ENCODE results near the gene FRAT2.
A peak's percentile ranks its signal among the peaks of the same experiment; 100 is the strongest.

FRAT2 gene, protein sequence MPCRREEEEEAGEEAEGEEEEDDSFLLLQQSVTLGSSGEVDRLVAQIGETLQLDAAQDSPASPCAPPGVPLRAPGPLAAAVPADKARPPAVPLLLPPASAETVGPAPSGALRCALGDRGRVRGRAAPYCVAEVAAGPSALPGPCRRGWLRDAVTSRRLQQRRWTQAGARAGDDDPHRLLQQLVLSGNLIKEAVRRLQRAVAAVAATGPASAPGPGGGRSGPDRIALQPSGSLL

DNA sequence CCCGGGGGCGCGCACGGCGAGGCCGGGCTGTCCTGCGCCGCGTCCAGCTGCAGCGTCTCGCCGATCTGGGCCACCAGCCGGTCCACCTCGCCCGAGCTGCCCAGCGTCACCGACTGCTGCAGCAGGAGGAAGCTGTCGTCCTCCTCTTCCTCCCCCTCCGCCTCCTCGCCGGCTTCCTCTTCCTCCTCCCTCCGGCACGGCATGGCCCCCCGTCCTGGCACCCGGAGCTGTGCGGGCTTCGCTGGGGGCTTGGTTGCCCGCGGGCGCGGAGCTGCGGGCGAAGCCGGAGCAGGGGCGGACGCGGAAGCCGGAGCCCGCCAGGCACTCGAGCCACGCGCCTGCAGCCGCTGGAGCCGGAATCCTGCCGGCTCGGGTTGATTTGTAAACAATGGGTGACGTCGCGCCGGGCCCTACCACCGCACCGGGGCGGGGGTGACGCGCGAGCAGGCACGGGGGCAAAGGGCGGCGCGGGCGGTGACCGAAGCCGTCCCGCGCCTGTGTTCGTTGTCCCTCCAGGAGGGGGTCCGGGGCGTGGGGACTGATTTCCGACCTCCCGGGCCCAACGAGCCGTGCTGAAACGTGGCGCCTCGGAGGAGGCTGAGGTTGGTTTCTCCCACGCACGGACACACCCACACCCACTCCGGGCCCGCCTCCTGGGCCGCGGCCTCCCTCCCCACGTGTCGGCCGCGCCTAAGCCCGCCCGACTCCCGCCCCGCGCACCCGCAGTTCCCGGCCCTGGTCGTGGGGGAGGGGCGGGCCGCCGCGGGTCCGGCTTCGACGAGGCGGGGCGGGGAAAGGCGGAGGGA, at the start of gene FRAT2:
Gene FRAT2 (minus strand): TSS at position 360 of the 806 bp plus-strand sequence. CDS start 157 bp downstream, at position 203.
- peak; percentile 87 for DNase-seq

DNA sequence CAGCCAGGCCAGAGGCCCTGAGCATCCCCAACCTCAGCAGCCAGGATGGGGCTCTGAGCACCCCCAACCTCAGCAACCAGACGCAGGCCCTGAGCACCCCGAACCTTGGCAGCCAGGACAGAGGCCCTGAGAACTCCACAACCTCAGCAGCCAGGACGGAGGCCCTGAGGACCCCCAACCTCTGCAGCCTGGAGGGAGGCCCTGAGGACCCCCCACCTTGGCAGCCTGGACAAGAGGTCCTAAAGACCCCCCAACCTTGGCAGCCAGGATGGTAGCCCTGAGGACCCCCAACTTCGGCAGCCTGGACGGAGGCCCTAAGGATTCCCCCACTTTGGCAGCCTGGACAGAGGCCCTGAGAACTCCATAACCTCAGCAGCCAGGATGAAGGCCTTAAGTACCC, 49.6 kb upstream of the FRAT2 start:
- no peak for DNase-seq

GRCh38 chr10:97383159-97383558, 48.6 kb upstream of the FRAT2 start:
- no peak for DNase-seq

DNA sequence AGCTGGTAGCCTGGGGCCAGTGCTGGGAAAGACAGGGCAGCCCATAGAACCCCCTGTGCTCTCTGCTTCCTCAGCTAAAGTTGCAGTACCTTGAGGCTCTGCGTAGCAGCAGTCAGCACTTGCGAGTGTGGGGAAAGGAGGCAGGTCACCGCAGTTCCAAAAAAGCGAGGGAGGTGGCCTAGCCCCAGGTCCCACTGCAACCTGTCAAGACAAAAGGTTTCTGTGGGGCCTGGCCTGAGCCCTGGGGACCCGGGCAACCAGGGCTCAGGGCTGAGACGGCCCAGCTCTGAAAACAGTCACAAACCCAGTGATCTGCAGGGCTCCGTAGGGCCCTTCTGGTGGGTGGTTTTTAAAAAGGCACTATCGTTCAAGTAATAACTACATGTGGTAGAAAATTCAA, 47.1 kb upstream of the FRAT2 start:
- DNase-seq, result no peak

GRCh38 chr10:97380516-97380915, 46.0 kb upstream of the FRAT2 start:
- no peak for DNase-seq

- DNase-seq, result no peak
Observed at GRCh38 chr10:97378933-97379921, 44.7 kb upstream of the FRAT2 start.

DNA sequence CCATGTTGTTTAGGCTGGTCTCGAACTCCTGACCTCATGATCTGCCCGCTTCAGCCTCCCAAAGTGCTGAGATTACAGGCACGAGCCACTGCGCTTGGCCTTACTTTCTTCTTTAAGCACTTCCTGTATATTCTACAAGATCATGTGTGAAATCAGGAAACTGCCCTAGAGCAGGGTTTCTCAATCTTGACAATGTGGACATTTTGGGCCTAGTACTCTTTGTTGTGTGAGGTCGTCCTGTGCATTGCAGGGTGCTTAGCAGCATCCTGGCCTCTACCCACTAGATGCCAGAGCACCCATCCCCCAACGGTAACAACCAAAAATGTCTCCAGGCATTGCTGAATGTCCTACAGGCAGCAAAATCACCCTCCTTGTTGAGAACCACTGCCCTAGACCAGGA, 41.9 kb upstream of the FRAT2 start:
- no peak for DNase-seq

DNA sequence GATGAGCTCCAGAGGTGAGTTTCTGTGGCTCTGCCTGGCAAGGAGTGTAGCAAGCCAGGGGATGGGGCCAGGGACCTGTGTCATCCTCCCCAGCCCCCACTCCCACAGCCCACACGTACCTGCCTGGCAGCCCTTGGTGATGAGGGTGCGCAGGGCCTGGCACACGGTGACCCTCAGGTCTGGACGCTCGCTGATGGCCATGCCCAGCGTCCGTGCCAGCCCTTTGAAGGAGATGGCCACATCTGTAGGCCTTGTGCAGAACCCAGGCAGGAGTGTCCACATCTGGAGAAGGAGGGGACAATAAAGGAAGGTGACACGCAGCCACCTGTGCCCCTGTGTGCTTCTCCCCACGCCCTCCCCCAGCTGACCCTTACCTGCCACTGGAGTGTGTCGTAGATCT, 38.9 kb upstream of the FRAT2 start:
- DNase-seq, result no peak

DNA sequence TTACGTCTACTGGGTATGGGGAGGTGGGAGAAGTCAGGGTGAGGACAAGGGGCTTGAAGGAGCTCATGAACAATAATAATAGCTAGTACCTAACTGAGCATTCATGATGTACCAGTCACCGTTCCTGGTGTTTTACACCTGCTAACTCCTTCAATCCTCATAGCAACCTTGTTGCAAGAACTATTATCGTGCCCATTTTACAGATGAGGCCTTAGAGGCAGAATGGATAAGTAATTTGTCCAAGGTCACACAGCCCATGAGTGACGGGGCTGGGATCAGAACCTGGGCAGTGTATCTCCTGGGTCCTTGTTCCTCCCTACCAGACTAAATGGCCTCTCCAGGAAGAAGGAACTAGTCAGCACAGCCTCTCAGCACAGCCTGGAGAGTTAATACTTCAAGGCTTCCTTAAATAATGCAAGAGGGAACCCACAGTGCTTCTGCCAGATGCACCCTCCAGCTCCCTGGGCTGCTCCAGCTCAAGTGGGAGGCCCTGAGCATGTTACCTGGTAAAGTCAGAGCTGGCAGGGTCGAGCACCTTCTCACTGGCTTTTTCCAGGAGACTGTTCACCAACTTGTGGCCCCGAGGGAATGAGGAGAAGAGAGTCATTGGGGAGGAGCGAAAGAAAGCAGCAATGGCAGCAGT, 37.8 kb upstream of the FRAT2 start:
- DNase-seq, result no peak

DNA sequence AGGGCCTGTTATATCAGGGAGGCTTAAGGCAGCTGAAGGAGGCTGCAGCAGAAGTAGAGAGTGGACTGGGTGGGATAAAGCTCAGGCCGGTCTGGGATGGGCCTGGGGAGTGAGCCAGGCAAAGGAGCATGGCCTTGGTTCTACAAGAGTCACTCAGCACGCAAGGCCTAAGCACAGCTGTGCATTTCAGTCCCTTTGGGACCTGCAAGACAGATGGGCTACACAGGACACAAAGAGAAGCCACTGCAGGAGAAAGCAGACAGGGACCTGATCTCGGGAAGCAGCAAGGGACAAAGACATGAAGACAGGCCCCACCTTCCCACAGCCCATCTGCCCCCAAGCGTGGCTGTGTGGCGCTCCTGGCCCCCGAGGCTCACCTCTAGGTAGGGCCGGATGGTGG, 37.2 kb upstream of the FRAT2 start:
- DNase-seq, result no peak

DNA sequence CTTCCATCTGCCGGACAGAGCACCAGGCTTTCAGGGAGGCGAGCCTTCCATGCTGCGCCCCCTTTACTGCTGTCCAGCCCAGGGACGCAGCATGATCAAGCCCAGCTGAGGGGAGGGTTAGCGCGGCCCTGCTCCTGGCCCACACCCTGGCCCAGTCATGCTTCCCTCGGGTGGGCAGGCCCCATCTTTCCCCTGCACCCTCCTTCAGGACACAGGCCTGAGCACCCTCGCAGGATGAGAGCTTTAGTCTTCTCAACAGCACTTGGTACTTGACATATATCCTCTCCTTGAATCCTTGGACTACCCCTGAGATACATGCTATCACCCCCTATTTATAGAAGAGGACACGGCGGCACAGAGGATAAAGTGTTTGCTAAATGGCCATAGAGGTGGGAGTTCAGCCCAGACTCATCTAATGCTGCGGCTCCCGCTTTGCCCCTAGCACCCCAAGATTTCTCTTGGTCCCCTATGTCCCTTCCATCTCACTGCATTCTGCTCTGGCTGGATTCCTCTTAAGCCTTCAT, 32.7 kb upstream of the FRAT2 start:
- DNase-seq, result no peak

DNA sequence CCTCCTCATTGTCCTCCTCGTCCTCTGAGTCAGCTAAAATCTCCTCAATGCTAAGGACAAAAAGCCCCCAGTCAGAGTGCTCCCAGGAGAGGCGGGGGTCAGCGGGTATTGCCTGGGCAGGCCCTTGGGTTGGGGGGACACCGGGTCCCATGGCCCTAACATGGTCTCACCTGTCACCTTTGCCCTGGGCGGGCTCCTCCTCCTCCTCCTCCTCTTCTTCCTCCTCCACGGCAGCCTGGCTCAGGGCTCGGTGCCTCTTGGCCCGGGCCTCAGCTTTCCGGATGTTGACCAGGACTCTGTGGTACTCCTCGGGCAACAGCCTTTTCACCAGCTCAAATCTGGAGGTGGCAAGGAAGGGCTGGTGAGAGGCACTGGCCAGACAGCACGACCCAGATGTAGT, 32.0 kb upstream of the FRAT2 start:
- no peak for DNase-seq

GRCh38 chr10:97365761-97366351, 31.3 kb upstream of the FRAT2 start:
- no peak for DNase-seq

DNA sequence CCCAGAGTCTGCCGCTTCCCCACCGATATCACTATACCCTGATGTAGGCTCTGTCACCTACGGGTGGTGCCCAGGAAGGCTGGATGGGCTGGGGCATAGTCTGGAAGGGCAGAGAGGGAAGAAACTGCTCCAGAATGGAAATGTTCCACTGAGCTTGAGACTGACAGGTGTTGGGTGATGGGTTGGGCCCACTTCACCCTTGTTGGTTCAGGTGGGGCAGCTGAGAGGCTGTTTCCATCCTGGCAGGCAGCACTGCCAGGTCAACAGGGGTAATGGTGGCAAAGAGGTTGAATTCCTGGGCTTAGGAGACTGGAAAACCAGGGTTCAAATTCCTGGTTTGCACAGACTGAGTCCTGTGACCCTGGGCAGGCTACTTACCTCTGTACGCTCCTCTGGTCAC, 28.5 kb upstream of the FRAT2 start:
- no peak for DNase-seq

- DNase-seq, result no peak
Observed at GRCh38 chr10:97362310-97363033, 27.9 kb upstream of the FRAT2 start.

GRCh38 chr10:97361537-97361901, 27.0 kb upstream of the FRAT2 start:
- DNase-seq, result no peak

DNA sequence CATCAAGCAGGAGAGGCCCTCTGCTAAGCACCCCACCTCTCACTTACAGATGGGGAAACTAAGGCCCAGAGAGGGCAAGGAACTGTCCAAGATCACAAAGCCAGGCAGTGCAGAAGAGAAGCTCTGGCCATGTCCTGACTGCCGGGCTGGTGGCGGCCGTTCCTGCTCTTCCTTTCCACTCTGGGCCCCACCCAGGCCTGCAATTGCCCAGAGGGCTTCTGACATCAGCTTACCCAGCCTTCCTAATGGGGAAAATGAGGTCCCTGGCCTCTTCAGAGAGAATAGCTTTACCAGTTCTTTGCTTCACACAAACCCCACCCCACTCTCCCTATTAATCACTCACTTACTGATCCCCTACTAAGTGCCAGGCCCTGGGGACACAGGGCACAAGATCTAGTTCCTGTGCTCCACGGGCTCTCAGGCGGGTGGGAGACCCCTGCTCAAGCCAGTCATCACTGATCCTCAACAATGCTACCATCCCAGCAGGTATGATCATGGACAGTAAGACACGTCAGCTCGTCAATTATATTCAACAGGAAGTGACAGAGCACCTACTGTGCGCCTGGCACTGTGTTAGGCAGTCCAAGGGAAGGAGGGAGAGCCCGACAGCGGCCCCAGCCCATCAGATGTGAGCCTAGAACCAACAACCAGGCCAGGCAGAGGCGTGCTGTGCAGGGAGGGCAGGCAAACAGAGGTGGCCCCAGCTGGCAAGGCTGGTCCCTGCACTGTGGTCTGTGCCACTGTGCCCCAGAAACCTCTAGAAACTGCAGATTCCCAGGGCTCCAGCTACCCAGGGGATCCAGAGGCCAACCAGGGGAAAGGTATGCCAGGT, 26.4 kb upstream of the FRAT2 start:
- no peak for DNase-seq

DNA sequence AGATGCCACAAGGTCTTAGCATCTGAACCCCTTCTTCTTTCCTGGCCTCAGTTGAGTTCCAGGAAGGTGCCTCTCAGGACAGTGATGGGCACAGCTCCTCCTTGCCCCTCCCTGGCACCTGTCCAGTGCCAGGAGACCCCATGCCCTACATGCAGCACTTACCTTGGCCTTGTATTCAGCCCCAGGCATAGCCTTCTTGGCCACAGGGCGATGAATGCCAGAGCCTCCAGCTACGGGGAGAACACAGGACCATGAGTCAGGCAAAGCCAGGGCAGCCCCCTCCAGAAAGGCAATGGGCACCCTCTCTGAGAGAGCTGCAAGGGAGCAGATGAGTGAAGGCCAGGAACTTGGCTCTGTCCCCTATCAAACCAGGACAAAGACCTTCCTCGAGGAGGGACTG, 24.3 kb upstream of the FRAT2 start:
- DNase-seq, result no peak

DNA sequence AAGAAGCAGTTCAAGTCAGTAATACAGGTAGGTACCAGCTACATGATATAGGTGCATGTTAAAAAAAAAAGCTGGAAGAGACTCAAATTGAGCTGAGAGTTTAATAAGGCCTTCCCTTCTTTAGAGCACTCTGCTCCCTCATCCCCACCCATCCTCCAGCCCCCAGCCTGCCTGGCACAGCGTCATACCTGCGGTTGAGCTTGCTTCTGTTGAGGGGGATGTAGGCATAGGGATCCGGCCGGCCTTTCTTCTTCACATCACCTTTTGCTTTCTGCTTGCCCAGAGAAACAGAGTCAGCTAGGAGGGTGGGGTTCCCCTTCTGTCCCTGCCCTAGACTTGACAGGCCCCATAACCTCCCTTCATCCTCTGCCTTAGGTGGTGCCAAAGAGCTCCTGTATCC, 23.8 kb upstream of the FRAT2 start:
- DNase-seq, result no peak

- no peak for DNase-seq
Observed at GRCh38 chr10:97356918-97357317, 22.4 kb upstream of the FRAT2 start.

Data from RPMI8226 (cell line).